Measurements from ENCODE around the gene PRPH2.

GRCh38 chr6:42740725-42741124 lies 18.3 kb upstream of the PRPH2 start:
- TF ChIP-seq POU2F2 (IDR thresholded peaks at IDR 0.05; ENCODE audit: low read depth, low read length) (no peak), POLR2AphosphoS5 (IDR thresholded peaks at IDR 0.05; ENCODE audit: low read depth, low read length) (no peak)
